Sigmoid colon (tissue), 3 donors: ENCODE data around the gene MLN.

Experiments used
- POLR2A ChIP-seq, 2 donors: fragments of 450-650 bp; IDR thresholded peaks; one replicate each; pipeline ENCODE4 v1.6.1; 2016; ENCODE audit warnings: antibody characterized with exemption in 2 of 2, mild to moderate bottlenecking in 2 of 2, moderate library complexity in 2 of 2
- TF ChIP-seq, protein P1 (sequence below), 4 experiments: fragments of 450-650 bp in 3 of 4; fragments of 200-600 bp in 1 of 4; IDR thresholded peaks; one replicate each; pipeline ENCODE4 v1.5.1; 2016 to 2019; ENCODE audit warnings: antibody characterized with exemption in 4 of 4, mild to moderate bottlenecking in 3 of 4, moderate library complexity in 2 of 4

DNA sequence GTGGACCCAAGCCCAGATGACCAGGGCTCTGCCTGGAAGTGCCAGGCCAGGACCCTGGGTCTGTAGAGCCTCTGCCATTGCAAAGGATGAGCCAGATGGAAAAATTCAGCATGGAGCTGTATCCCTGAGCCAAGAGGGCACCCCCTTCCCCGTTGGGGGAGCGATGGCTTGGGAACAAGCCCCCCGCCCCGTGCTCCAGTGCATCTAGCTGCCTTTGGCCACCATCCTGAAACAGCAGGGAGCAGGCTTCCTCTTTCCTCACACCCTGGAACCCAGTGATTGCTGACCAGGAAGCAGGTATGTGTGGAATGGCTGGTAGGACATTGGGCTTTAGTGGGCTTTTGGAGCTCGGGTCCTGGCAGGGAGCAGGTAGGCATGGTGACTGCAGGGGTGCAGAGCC lies 2.2 kb downstream of the MLN start:
- TF ChIP-seq, protein P1, sequence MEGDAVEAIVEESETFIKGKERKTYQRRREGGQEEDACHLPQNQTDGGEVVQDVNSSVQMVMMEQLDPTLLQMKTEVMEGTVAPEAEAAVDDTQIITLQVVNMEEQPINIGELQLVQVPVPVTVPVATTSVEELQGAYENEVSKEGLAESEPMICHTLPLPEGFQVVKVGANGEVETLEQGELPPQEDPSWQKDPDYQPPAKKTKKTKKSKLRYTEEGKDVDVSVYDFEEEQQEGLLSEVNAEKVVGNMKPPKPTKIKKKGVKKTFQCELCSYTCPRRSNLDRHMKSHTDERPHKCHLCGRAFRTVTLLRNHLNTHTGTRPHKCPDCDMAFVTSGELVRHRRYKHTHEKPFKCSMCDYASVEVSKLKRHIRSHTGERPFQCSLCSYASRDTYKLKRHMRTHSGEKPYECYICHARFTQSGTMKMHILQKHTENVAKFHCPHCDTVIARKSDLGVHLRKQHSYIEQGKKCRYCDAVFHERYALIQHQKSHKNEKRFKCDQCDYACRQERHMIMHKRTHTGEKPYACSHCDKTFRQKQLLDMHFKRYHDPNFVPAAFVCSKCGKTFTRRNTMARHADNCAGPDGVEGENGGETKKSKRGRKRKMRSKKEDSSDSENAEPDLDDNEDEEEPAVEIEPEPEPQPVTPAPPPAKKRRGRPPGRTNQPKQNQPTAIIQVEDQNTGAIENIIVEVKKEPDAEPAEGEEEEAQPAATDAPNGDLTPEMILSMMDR (IDR thresholded peaks at IDR 0.05) = no peak
- TF ChIP-seq POLR2A (IDR thresholded peaks at IDR 0.05) = no peak
